Heart right ventricle (tissue), 16 donors: ENCODE data around the gene UTP20. TPM values are rescaled to one million over a fixed set of nuclear protein-coding genes. Genes with fewer than 3 reads are reported as not detected.
A peak's percentile ranks its signal among the peaks of the same experiment; 100 is the strongest.
"Not testable (repeated sequence)": the region's sequence is repeated elsewhere in the genome, so short reads cannot be mapped to it uniquely, and the experiment has no call there.

Source experiments
- ATAC-seq, 8 donors: fragments of 200-7000 bp; cut with Tn5 transposase; one replicate each; pipeline ENCODE4 v1.9.1; 2020; ENCODE audit warnings: mild to moderate bottlenecking in 8 of 8, moderate library complexity in 8 of 8, moderate number of reproducible peaks in 1 of 8
- DNase-seq, 2 donors: peaks; one replicate each; pipeline ENCODE4 v3.0.0-alpha.2; 2020
- H3K27ac ChIP-seq, 10 donors: fragments of 200-600 bp; sonication (generic) in 2 of 10; one replicate each; pipeline versions ENCODE4 v1.5.0 to v1.8.0; 2020 to 2022; ENCODE audit warnings: mild to moderate bottlenecking in 3 of 10
- H3K27me3 ChIP-seq, 7 donors: fragments of 200-600 bp; one replicate each; pipeline ENCODE4 v1.8.0; 2021 to 2022; ENCODE audit warnings: mild to moderate bottlenecking in 2 of 7
- H3K36me3 ChIP-seq, 9 donors: fragments of 200-600 bp; sonication (generic) in 1 of 9; one replicate each; pipeline versions ENCODE4 v1.5.0 to v1.8.0; 2020 to 2022; ENCODE audit warnings: mild to moderate bottlenecking in 2 of 9
- H3K4me1 ChIP-seq, 9 donors: fragments of 200-600 bp; sonication (generic) in 1 of 9; one replicate each; pipeline versions ENCODE4 v1.5.0 to v1.8.0; 2020 to 2022; ENCODE audit warnings: mild to moderate bottlenecking in 4 of 9
- H3K4me3 ChIP-seq, 10 donors: fragments of 200-600 bp; sonication (generic) in 2 of 10; one replicate each; pipeline versions ENCODE4 v1.5.0 to v1.8.0; 2020 to 2022; ENCODE audit warnings: mild to moderate bottlenecking in 7 of 10, moderate library complexity in 2 of 10
- H3K9me3 ChIP-seq, 11 donors: fragments of 200-600 bp in 10 of 11; sonication (generic) in 2 of 11; one replicate each; pipeline versions ENCODE4 v1.5.0 to v1.8.0; 2013 to 2022; ENCODE audit warnings: mild to moderate bottlenecking in 2 of 11, control low read depth in 1 of 11, moderate library complexity in 1 of 11
- WGBS, 2 donors: extraction: QIAGEN DNeasy Blood & Tissue Kit; methylation state at CpG; one replicate each; pipeline ENCODE4 v1.1.7; 2013; ENCODE audit warnings: inconsistent platforms in 1 of 2; 5-methylcytosine and 5-hydroxymethylcytosine counted together
- intact Hi-C, 10 donors: fragments of 100-400 bp; cut with DNase I; formaldehyde crosslinking; loops; one replicate each; pipeline versions ENCODE4 v1.11.1 to v1.14.2; 2022
- polyA plus RNA-seq, 2 donors: library from polyadenylated mRNA; stranded (reverse); fragments of 200-250 nt; gene quantifications; one replicate each; pipeline ENCODE4 v1.2.3, GENCODE V29; 2013
- total RNA-seq, 10 donors: library from RNA; stranded (reverse); fragmentation: NEBNext Ultra II Directional in 3 of 10; extraction: Animal tissue kit (Norgen Biotek cat#: 25700) in 3 of 10; gene quantifications; one replicate each; pipeline versions ENCODE4 v1.2.1 to v1.2.4, GENCODE V29; 2021 to 2023
- TF ChIP-seq, protein P1 (sequence below), 9 donors: fragments of 200-600 bp; sonication (generic) in 2 of 9; IDR thresholded peaks; one replicate each; pipeline versions ENCODE4 v1.5.0 to v1.8.0; 2021 to 2022; ENCODE audit warnings: antibody characterized with exemption in 9 of 9, mild to moderate bottlenecking in 5 of 9, moderate library complexity in 1 of 9
- donor health status: Arrhythmogenic right ventricular cardiomyopathy.
- donor health status: ischemic (EF 13 %, LVEDD 7.1; RV severe dilation, severe dysfunction).
- donor health status: healthy with polysubstance abuse.
- donor health status: DM: no; HTN: yes; CAD: no.
- donor health status: DM: no; HTN: no; CAD: no.
- donor health status: ischemic (EF 25% LVEDD 6.9; RV normal size, moderate dysfunction).
- donor health status: ischemic (EF 25% LVEDD 5.7; RV mildly dilated, moderate dysfunction).
- donor health status: healthy.
- donor health status: DM: yes; HTN: yes; CAD: no.
- donor health status: Ischemic cardiomyopathy.
- donor health status: ischemic (EF 35%, LVEDD 5.7; RV mildly dilated, moderate dysfunction).
- donor health status: nonischemic (EF 11% LVEDD 7.7; RV severe dilation, severe dysfunction).
- donor health status: DM: yes; HTN: yes; CAD: no.
- donor health status: PGD.
- donor health status: ischemic (EF 29% LVEDD 5.4; RV normal size, mild dysfunction).
- donor health status: nonischemic (EF 23%, LVEDD 6.1; RV moderate dilation, normal function).

The UTP20 gene
- total and polyA plus RNA-seq, 12 donors: 1.5 to 8.5 (median 6.5) TPM

DNA sequence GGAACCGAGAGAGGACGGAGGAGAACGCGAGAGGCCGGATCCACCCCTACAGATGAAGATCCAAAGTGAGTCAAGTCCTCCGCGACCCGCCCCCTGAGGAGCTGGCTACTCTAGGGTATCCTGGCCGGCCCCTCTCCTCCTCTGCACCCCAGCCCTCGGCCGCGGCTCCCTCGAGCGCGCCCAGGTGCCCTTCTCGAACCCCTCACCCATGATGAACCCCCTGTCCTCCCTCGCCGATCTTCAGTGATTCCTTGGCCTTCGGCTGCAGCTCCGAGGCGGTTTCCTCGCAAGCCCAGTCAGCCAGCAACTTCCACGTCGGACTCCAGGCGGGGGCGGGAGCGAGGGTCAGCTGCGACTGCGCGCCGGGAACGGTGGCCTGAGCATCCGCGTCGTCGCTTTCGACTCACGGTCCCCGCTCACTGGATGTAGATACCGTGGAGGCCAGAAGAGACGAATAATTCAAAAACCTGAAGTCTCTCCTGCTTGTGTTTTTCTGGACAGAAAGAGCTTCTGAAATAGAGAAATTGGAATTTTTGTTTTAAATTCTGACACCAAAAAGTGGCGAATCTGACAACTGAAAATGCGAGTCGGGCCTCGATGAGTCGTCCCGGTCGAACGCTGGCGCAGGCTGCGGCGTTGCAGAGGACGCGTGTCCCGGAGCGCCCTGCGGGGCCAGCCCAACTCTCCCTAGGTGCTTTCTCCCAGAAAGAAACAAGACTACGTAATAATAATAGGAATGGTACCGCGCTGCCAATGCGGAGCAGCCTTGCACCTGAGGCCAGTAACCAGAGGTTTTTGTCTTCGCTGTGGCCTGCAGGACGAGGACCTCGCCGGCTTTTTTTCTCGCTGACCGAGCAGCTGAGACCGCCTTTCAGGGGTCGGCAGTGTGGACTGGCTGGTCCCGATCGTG is 127.8 kb downstream of the UTP20 start, which contains the start of gene ARL1:
Gene ARL1, minus strand, starts transcription at position 337 of the 910 bp plus-strand sequence. Its CDS starts 127 bp downstream, at position 210.
- DNase-seq (peak; percentile 87 to 89), ATAC-seq (peak; percentile 92 to 98 (median 96))
- H3K36me3 ChIP-seq: peaks cover 0 to 20% (median 0%) of the 10 kb centered on the region in 9 donors
- peak within 1 kb of the TSS; percentile 86 to 98 (median 94) for H3K27ac ChIP-seq
- TF ChIP-seq, protein P1, sequence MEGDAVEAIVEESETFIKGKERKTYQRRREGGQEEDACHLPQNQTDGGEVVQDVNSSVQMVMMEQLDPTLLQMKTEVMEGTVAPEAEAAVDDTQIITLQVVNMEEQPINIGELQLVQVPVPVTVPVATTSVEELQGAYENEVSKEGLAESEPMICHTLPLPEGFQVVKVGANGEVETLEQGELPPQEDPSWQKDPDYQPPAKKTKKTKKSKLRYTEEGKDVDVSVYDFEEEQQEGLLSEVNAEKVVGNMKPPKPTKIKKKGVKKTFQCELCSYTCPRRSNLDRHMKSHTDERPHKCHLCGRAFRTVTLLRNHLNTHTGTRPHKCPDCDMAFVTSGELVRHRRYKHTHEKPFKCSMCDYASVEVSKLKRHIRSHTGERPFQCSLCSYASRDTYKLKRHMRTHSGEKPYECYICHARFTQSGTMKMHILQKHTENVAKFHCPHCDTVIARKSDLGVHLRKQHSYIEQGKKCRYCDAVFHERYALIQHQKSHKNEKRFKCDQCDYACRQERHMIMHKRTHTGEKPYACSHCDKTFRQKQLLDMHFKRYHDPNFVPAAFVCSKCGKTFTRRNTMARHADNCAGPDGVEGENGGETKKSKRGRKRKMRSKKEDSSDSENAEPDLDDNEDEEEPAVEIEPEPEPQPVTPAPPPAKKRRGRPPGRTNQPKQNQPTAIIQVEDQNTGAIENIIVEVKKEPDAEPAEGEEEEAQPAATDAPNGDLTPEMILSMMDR (IDR thresholded peaks at IDR 0.05): peak in 1 of 9 donors; percentile 10
- 0 to 1% methylated on average over 71 of the region's 71 CpGs for WGBS, 2 donors
- H3K4me3 ChIP-seq: peak within 1 kb of the TSS; percentile 68 to 95 (median 80)
- H3K27me3 ChIP-seq: no peaks in the 10 kb centered on the region
- H3K4me1 ChIP-seq: peaks cover 5 to 33% (median 26%) of the 10 kb centered on the region in 9 donors
- no peaks in the 10 kb centered on the region for H3K9me3 ChIP-seq
- intact Hi-C loops: loop anchor here in 1 of 10 donors (10.0 kb wide), 1 partner anchor 367 kb away; no protein-coding TSS in a partner anchor

DNA sequence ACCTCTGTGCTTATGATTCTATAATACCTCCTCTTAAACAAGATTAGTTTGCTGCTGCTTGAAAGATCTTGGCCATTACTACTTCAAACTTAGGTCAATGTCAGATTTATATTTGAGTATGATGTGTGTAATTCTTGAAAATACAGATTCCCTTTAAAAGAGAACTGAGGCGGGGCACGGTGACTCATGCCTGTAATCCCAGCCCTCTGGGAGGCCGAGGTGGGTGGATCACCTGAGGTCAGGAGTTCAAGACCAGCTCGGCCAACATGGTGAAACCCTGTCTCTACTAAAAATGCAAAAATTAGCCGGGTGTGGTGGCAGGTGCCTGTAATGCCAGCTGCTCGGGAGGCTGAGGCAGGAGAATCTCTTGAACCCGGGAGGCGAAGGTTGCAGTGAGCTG is 130.3 kb downstream of the UTP20 start:
- DNase-seq, H3K4me3 ChIP-seq, H3K27me3 ChIP-seq, H3K36me3 ChIP-seq, H3K27ac ChIP-seq, ATAC-seq, H3K9me3 ChIP-seq: not testable (repeated sequence)
- 88 to 90% methylated on average over 8 of the region's 8 CpGs for WGBS, 2 donors
- intact Hi-C loops: loop anchor here in 7 of 10 donors (5.0 to 10.0 kb wide), 6 partner anchors 335 to 425 kb away; partner anchors contain the start of gene GNPTAB (in 5 of the 7)
- peaks cover 5 to 27% (median 24%) of the 10 kb centered on the region in 9 donors for H3K4me1 ChIP-seq

DNA sequence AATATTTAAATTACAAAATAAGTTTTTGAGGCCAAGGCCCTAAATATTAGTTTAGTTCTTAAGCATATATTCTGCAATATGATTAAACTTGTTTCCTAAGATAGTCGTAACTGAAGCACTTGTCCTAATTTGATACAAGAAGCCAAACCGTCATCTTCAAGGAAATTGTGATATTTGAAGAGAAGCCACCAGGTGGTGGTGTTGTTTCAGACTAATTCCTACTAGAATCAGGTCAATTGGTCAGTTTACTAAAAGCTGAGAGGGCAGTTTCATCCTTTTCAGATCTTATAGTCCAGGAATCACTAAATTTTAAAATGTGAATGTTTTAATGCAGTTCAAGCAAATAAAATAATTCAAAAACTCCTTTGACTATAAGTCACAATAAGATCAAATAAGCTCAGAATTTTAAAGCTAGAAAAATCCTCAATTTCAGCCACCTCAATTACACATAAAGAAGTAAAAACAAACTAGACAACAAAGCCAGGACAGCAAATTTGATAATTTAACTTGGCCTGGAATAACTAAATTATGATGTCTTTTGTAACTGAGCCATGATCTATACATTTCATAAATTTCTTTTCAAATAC is 134.7 kb downstream of the UTP20 start:
- Histone ChIP-seq H3K36me3 (no peaks in the 10 kb centered on the region), H3K9me3 (no peaks in the 10 kb centered on the region), H3K27ac (no peak overlapping the region), H3K27me3 (no peaks in the 10 kb centered on the region), H3K4me3 (no peak overlapping the region), H3K4me1 (no peaks in the 10 kb centered on the region)
- 0 to 1% methylated on average over 2 of the region's 2 CpGs for WGBS, 2 donors
- TF ChIP-seq, protein P1 (IDR thresholded peaks at IDR 0.05): peak; percentile 22 to 67 (median 58)
- intact Hi-C loops: loop anchor here in 7 of 10 donors (2.0 to 10.0 kb wide), 7 partner anchors 330 to 424 kb away; partner anchors contain the start of gene GNPTAB (in 5 of the 7)
- DNase-seq: peak in 1 of 2 donors; percentile 30
- ATAC-seq: no peak

DNA sequence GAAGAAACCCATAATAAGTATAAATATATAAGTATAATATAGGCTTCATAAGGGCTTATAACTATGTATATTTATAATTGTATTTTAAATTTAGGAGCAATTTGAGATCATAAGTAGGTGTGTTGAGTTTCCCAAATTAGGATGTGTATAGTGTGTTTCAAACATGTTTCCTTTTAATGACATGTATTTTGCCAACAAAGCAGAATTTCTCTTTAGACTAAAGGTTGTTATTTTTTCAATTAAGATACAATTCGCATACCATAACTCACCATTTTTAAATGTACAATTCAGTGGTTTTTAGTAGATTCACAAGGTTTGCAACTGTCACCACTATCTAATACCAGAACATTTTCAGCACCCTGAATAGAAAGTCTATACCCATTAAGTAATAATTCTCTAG is 135.3 kb downstream of the UTP20 start:
- Histone ChIP-seq H3K4me1 (no peaks in the 10 kb centered on the region), H3K9me3 (no peaks in the 10 kb centered on the region), H3K27ac (no peak overlapping the region), H3K36me3 (no peaks in the 10 kb centered on the region), H3K4me3 (no peak overlapping the region), H3K27me3 (no peaks in the 10 kb centered on the region)
- DNase-seq (no peak), ATAC-seq (no peak)
- intact Hi-C loops: loop anchor here in 7 of 10 donors (2.0 to 10.0 kb wide), 5 partner anchors 330 to 424 kb away; partner anchors contain the start of gene GNPTAB (in 5 of the 7)
- TF ChIP-seq, protein P1 (IDR thresholded peaks at IDR 0.05): no peak
- 91 to 92% methylated on average over 1 of the region's 1 CpG for WGBS, 2 donors

DNA sequence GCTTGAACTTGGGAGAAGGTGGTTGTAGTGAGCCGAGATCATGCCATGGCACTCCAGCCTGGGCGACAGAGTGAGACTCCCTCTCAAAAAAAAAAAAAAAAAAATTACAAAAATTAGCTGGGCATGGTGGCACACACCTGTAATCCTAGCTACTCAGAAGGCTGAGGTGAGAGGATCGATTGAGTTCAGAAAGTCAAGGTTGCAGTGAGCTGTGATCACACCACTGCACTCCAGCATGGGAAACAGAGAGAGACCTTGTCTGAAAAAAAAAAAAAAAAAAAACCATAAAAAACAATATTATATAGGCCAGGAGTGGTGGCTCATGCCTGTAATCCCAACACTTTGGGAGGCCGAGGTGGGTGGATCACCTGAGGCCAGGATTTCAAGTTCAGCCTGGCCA is 142.2 kb downstream of the UTP20 start:
- not testable (repeated sequence) for H3K27ac ChIP-seq, H3K4me3 ChIP-seq, H3K27me3 ChIP-seq, ATAC-seq, H3K4me1 ChIP-seq, H3K9me3 ChIP-seq, DNase-seq, H3K36me3 ChIP-seq
- intact Hi-C loops: loop anchor here in 1 of 10 donors (10.0 kb wide), 1 partner anchor 423 kb away; no protein-coding TSS in a partner anchor
- WGBS, 2 donors: 82 to 97% methylated on average over 4 of the region's 4 CpGs
